GM18526 (cell line): ENCODE data around the gene BRPF1.
A peak's percentile ranks its signal among the peaks of the same experiment; 100 is the strongest.

Source experiments
- POLR2A ChIP-seq: IDR thresholded peaks from 3 replicates; pipeline ENCODE4 v1.6.1; 2011; ENCODE audit not compliant: insufficient read length; ENCODE audit errors: extremely low read depth

BRPF1 gene

GRCh38 chr3:9784965-9785364 lies 53.4 kb downstream of the BRPF1 start:
- TF ChIP-seq POLR2A: no peak

- no peak for TF ChIP-seq POLR2A
These were observed 54.1 kb downstream of the BRPF1 start for GRCh38 chr3:9785602-9786001.

- no peak for TF ChIP-seq POLR2A
These were observed 54.7 kb downstream of the BRPF1 start for GRCh38 chr3:9786209-9786739.

- no peak for TF ChIP-seq POLR2A
These were observed 55.5 kb downstream of the BRPF1 start for GRCh38 chr3:9786825-9787669.

GRCh38 chr3:9787714-9788113 lies 56.2 kb downstream of the BRPF1 start:
- no peak for TF ChIP-seq POLR2A

GRCh38 chr3:9791127-9791526 lies 59.6 kb downstream of the BRPF1 start:
- no peak for TF ChIP-seq POLR2A

GRCh38 chr3:9791790-9792404 lies 60.4 kb downstream of the BRPF1 start:
- TF ChIP-seq POLR2A: no peak

GRCh38 chr3:9792405-9793160 lies 61.0 kb downstream of the BRPF1 start, which contains the start of the genes ARPC4 and TADA3:
Gene ARPC4, plus strand, starts transcription at chr3:9793082. Its CDS starts 40 bp downstream, at chr3:9793122.
Gene TADA3, minus strand, starts transcription at chr3:9792473. Its CDS starts 1,007 bp downstream, at chr3:9791466.
- TF ChIP-seq POLR2A: peak; percentile 76

GRCh38 chr3:9793161-9793781 lies 61.7 kb downstream of the BRPF1 start:
- TF ChIP-seq POLR2A: no peak

- TF ChIP-seq POLR2A: no peak
These were observed 62.9 kb downstream of the BRPF1 start for GRCh38 chr3:9794400-9794799.

GRCh38 chr3:9795207-9795606 lies 63.7 kb downstream of the BRPF1 start:
- no peak for TF ChIP-seq POLR2A

- TF ChIP-seq POLR2A: no peak
These were observed 65.8 kb downstream of the BRPF1 start for GRCh38 chr3:9797196-9797945.
